Activated naive CD8-positive, alpha-beta T cell treated with anti-CD3 and anti-CD28 coated beads, Interleukin-2, amount 10 ng/mL, durations not matched to agents 7 days and 5 days (primary cell): Measurements from ENCODE around the gene ZFYVE9. TPM values are rescaled to one million over a fixed set of nuclear protein-coding genes. Genes with fewer than 3 reads are reported as not detected.

ENCODE experiments used
- ATAC-seq: fragments of 150-1000 bp; cut with Tn5 transposase; one replicate; pipeline ENCODE4 v1.10.0; 2021; ENCODE audit warnings: low read depth, moderate library complexity
- POLR2A ChIA-PET: fragments of 350-600 bp; sonication (Branson Sonifier 250); formaldehyde crosslinking; loops from one replicate; lab custom pipeline; 2021; ENCODE audit warnings: antibody characterized with exemption; lab: Charles Lee
- DNase-seq: peaks from one replicate; pipeline ENCODE4 v3.0.0; 2021
- H3K27ac Mint-ChIP-seq: one replicate; pipeline ENCODE4 v1.8.0; 2022; ENCODE audit warnings: mild to moderate bottlenecking, mixed read lengths
- H3K27me3 Mint-ChIP-seq: one replicate; pipeline ENCODE4 v1.8.0; 2022; ENCODE audit warnings: mild to moderate bottlenecking, moderate library complexity, mixed read lengths
- H3K36me3 Mint-ChIP-seq: one replicate; pipeline ENCODE4 v1.8.0; 2021; ENCODE audit warnings: mild to moderate bottlenecking, mixed read lengths
- H3K4me1 Mint-ChIP-seq: one replicate; pipeline ENCODE4 v1.8.0; 2021; ENCODE audit warnings: mixed read lengths
- H3K4me3 Mint-ChIP-seq: one replicate; pipeline ENCODE4 v1.8.0; 2022; ENCODE audit warnings: mild to moderate bottlenecking, moderate library complexity, mixed read lengths
- H3K9me3 Mint-ChIP-seq: one replicate; pipeline ENCODE4 v1.8.0; 2021; ENCODE audit warnings: mixed read lengths
- total RNA-seq, 2 experiments: library from RNA; stranded (reverse); gene quantifications; one replicate each; pipeline ENCODE4 v1.2.3, GENCODE V29; 2021

Gene ZFYVE9
- total RNA-seq, 2 experiments from 2014 or later: 4.5 to 5.5 TPM

GRCh38 chr1:52325786-52326185 is 183.9 kb downstream of the ZFYVE9 start:
- Mint-ChIP-seq H3K4me3 (no peak overlapping the region), H3K4me1 (peaks cover 9% of the 10 kb centered on the region), H3K27ac (no peak overlapping the region), H3K27me3 (no peaks in the 10 kb centered on the region), H3K9me3 (peaks cover 1% of the 10 kb centered on the region), H3K36me3 (peaks cover 2% of the 10 kb centered on the region)
- DNase-seq: no peak
- no peak for ATAC-seq
- POLR2A ChIA-PET: no interaction called here

GRCh38 chr1:52328615-52329014 is 186.7 kb downstream of the ZFYVE9 start:
- Mint-ChIP-seq H3K27ac (no peak overlapping the region), H3K27me3 (no peaks in the 10 kb centered on the region), H3K4me1 (peaks cover 9% of the 10 kb centered on the region), H3K4me3 (no peak overlapping the region), H3K9me3 (peaks cover 3% of the 10 kb centered on the region), H3K36me3 (peaks cover 2% of the 10 kb centered on the region)
- POLR2A ChIA-PET: no interaction called here
- no peak for ATAC-seq
- no peak for DNase-seq

GRCh38 chr1:52332411-52332810 is 190.5 kb downstream of the ZFYVE9 start:
- Mint-ChIP-seq H3K4me3 (no peak overlapping the region), H3K4me1 (peaks cover 9% of the 10 kb centered on the region), H3K27me3 (no peaks in the 10 kb centered on the region), H3K36me3 (peaks cover 2% of the 10 kb centered on the region), H3K9me3 (peaks cover 3% of the 10 kb centered on the region), H3K27ac (no peak overlapping the region)
- DNase-seq: no peak
- ATAC-seq: no peak
- POLR2A ChIA-PET: no interaction called here

GRCh38 chr1:52334906-52335528 is 193.1 kb downstream of the ZFYVE9 start:
- peaks cover 2% of the 10 kb centered on the region for H3K9me3 Mint-ChIP-seq
- peaks cover 5% of the 10 kb centered on the region for H3K4me1 Mint-ChIP-seq
- H3K4me3 Mint-ChIP-seq: no peak overlapping the region
- H3K27me3 Mint-ChIP-seq: no peaks in the 10 kb centered on the region
- no peaks in the 10 kb centered on the region for H3K36me3 Mint-ChIP-seq
- POLR2A ChIA-PET: no interaction called here
- no peak for DNase-seq
- H3K27ac Mint-ChIP-seq: no peak overlapping the region
- ATAC-seq: no peak

- H3K36me3 Mint-ChIP-seq: no peaks in the 10 kb centered on the region
- POLR2A ChIA-PET: no interaction called here
- no peak for ATAC-seq
- no peaks in the 10 kb centered on the region for H3K4me1 Mint-ChIP-seq
- H3K9me3 Mint-ChIP-seq: no peaks in the 10 kb centered on the region
- no peak overlapping the region for H3K27ac Mint-ChIP-seq
- DNase-seq: no peak
- no peak overlapping the region for H3K4me3 Mint-ChIP-seq
- no peaks in the 10 kb centered on the region for H3K27me3 Mint-ChIP-seq
Measured at GRCh38 chr1:52337439-52337838, 195.6 kb downstream of the ZFYVE9 start.

- no peak overlapping the region for H3K27ac Mint-ChIP-seq
- DNase-seq (no peak), ATAC-seq (no peak)
- no peaks in the 10 kb centered on the region for H3K27me3 Mint-ChIP-seq
- POLR2A ChIA-PET: interaction anchor here (0.6 kb wide), 1 partner anchor 491 kb away, joined by 4 read pairs; no protein-coding TSS in a partner anchor
- H3K4me3 Mint-ChIP-seq: no peak overlapping the region
- H3K36me3 Mint-ChIP-seq: no peaks in the 10 kb centered on the region
- no peaks in the 10 kb centered on the region for H3K4me1 Mint-ChIP-seq
- H3K9me3 Mint-ChIP-seq: no peaks in the 10 kb centered on the region
Measured at GRCh38 chr1:52341655-52342260, 199.9 kb downstream of the ZFYVE9 start.

- ATAC-seq: no peak
- H3K9me3 Mint-ChIP-seq: no peaks in the 10 kb centered on the region
- no peak overlapping the region for H3K4me3 Mint-ChIP-seq
- H3K4me1 Mint-ChIP-seq: peaks cover 2% of the 10 kb centered on the region
- no peak overlapping the region for H3K27ac Mint-ChIP-seq
- DNase-seq: no peak
- POLR2A ChIA-PET: no interaction called here
- no peaks in the 10 kb centered on the region for H3K36me3 Mint-ChIP-seq
- no peaks in the 10 kb centered on the region for H3K27me3 Mint-ChIP-seq
Measured at GRCh38 chr1:52343979-52344378, 202.1 kb downstream of the ZFYVE9 start.

GRCh38 chr1:52345252-52345651 is 203.4 kb downstream of the ZFYVE9 start:
- Mint-ChIP-seq H3K36me3 (no peaks in the 10 kb centered on the region), H3K9me3 (no peaks in the 10 kb centered on the region), H3K4me3 (no peak overlapping the region), H3K4me1 (peaks cover 2% of the 10 kb centered on the region), H3K27ac (no peak overlapping the region), H3K27me3 (no peaks in the 10 kb centered on the region)
- ATAC-seq (no peak), DNase-seq (no peak)
- POLR2A ChIA-PET: no interaction called here

- DNase-seq (no peak), ATAC-seq (no peak)
- Mint-ChIP-seq H3K4me1 (peaks cover 2% of the 10 kb centered on the region), H3K27me3 (no peaks in the 10 kb centered on the region), H3K36me3 (no peaks in the 10 kb centered on the region), H3K9me3 (no peaks in the 10 kb centered on the region), H3K4me3 (no peak overlapping the region), H3K27ac (no peak overlapping the region)
- POLR2A ChIA-PET: no interaction called here
Measured at GRCh38 chr1:52346653-52347052, 204.8 kb downstream of the ZFYVE9 start.

- Mint-ChIP-seq H3K27me3 (no peaks in the 10 kb centered on the region), H3K4me1 (peaks cover 2% of the 10 kb centered on the region), H3K27ac (peak overlapping the region; percentile 5), H3K36me3 (peaks cover 4% of the 10 kb centered on the region), H3K9me3 (no peaks in the 10 kb centered on the region), H3K4me3 (no peak overlapping the region)
- POLR2A ChIA-PET: interaction anchor here (1.2 to 1.4 kb wide), 2 partner anchors 13 to 17 kb away, joined by 3 read pairs; partner anchors contain the start of gene CC2D1B
- ATAC-seq (peak; percentile 59), DNase-seq (no peak)
Measured at GRCh38 chr1:52348704-52349300, 206.9 kb downstream of the ZFYVE9 start.

- POLR2A ChIA-PET: no interaction called here
- H3K4me1 Mint-ChIP-seq: peaks cover 4% of the 10 kb centered on the region
- no peaks in the 10 kb centered on the region for H3K27me3 Mint-ChIP-seq
- H3K4me3 Mint-ChIP-seq: no peak overlapping the region
- H3K27ac Mint-ChIP-seq: no peak overlapping the region
- no peak for ATAC-seq
- no peaks in the 10 kb centered on the region for H3K9me3 Mint-ChIP-seq
- peaks cover 12% of the 10 kb centered on the region for H3K36me3 Mint-ChIP-seq
- DNase-seq: no peak
Measured at GRCh38 chr1:52352690-52353089, 210.8 kb downstream of the ZFYVE9 start.

GRCh38 chr1:52355436-52355835 is 213.5 kb downstream of the ZFYVE9 start:
- Mint-ChIP-seq H3K9me3 (no peaks in the 10 kb centered on the region), H3K27me3 (no peaks in the 10 kb centered on the region), H3K4me1 (peaks cover 5% of the 10 kb centered on the region), H3K4me3 (no peak overlapping the region), H3K36me3 (peaks cover 19% of the 10 kb centered on the region), H3K27ac (no peak overlapping the region)
- no peak for ATAC-seq
- POLR2A ChIA-PET: no interaction called here
- DNase-seq: no peak

- Mint-ChIP-seq H3K27me3 (no peaks in the 10 kb centered on the region), H3K4me1 (peaks cover 5% of the 10 kb centered on the region), H3K9me3 (no peaks in the 10 kb centered on the region), H3K27ac (no peak overlapping the region), H3K4me3 (no peak overlapping the region), H3K36me3 (peaks cover 19% of the 10 kb centered on the region)
- no peak for ATAC-seq
- POLR2A ChIA-PET: no interaction called here
- DNase-seq: no peak
Measured at GRCh38 chr1:52355847-52356505, 214.1 kb downstream of the ZFYVE9 start.
